Omental fat pad (tissue), 4 donors: Measurements from ENCODE around the gene RPL15. TPM values are rescaled to one million over a fixed set of nuclear protein-coding genes. Genes with fewer than 3 reads are reported as not detected.

Experiments
- ATAC-seq: fragments of 150-250 bp; one replicate; pipeline ENCODE4 v1.9.1; 2016; ENCODE audit warnings: mild to moderate bottlenecking, moderate library complexity; ENCODE audit not compliant: low FRiP score
- DNase-seq: peaks from one replicate; pipeline ENCODE4 v3.0.0-alpha.2; 2019; ENCODE audit warnings: low spot score
- total RNA-seq, 4 donors: library from RNA; depleted of rRNA; stranded (reverse); fragments of >200 nt; gene quantifications; one replicate each; pipeline ENCODE4 v1.1.0, GENCODE V29; 2016
- TF ChIP-seq, protein P1 (sequence below), 3 donors: fragments of 450-650 bp; IDR thresholded peaks; one replicate each; pipeline ENCODE4 v1.5.1; 2016 to 2017; ENCODE audit warnings: antibody characterized with exemption in 3 of 3, mild to moderate bottlenecking in 3 of 3, moderate library complexity in 2 of 3

Gene RPL15
- total RNA-seq, 4 donors from 2014 or later: 1,996 to 2,993 (median 2,303) TPM

DNA sequence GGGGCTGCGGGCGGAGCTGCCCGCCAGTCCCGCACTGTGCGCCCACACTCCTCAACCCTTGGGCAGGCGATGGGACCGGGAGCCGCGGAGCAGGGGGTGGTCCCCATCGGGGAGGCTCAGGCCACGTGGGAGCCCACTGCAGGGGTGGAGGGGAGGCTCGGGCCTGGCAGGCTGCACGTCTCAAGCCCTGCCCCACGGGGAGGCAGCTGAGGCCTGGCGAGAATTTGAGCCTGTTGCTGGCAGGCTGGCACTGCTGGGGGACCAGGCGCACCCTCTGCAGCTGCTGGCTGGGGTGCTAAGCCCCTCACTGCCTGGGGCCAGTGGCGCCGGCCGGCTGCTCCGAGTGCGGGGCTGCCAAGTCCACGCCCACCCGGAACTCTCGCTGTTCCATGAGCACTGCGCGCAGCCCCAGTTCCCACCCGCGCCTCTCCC is 34.4 kb upstream of the RPL15 start:
- ATAC-seq (no peak), DNase-seq (no peak)
- TF ChIP-seq, protein P1, sequence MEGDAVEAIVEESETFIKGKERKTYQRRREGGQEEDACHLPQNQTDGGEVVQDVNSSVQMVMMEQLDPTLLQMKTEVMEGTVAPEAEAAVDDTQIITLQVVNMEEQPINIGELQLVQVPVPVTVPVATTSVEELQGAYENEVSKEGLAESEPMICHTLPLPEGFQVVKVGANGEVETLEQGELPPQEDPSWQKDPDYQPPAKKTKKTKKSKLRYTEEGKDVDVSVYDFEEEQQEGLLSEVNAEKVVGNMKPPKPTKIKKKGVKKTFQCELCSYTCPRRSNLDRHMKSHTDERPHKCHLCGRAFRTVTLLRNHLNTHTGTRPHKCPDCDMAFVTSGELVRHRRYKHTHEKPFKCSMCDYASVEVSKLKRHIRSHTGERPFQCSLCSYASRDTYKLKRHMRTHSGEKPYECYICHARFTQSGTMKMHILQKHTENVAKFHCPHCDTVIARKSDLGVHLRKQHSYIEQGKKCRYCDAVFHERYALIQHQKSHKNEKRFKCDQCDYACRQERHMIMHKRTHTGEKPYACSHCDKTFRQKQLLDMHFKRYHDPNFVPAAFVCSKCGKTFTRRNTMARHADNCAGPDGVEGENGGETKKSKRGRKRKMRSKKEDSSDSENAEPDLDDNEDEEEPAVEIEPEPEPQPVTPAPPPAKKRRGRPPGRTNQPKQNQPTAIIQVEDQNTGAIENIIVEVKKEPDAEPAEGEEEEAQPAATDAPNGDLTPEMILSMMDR (IDR thresholded peaks at IDR 0.05): no peak

DNA sequence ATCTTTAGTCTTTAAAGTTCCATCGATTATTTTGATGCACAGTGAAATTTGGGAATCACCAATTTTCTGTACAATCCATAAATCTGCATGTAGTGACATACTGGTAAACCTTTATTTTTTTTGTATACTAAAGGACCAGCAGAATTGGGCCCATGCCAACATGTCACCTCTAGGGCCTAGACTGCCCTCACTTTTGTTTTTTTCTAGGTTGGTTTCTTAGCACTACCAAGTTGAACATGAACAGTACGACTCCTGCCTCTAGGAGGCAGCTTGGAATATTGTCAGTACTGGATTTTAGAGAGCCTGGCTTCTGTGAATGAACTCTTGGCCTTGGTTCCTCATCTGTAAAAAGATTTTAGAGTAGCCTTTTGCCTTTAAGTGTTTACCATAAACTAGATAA is 32.5 kb upstream of the RPL15 start:
- TF ChIP-seq, protein P1 (IDR thresholded peaks at IDR 0.05): no peak
- no peak for ATAC-seq
- DNase-seq: no peak

DNA sequence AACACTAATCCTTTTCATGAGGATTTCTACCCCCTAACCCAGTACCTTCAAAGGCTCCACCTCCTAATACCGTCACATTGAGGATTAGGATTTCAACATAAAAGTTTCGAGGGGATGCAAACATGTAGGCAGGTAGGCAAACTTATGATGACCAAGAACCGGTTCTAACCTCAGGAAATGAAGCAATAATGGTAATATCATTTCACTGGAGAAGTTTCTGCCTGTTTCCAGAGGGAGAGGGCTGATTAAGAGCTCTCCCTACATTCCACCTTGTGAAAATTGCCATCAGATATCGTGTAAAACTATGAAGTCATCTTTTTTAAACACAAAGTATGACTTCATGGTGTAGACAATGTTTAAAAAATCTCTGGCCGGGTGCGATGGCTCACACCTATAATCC is 31.7 kb upstream of the RPL15 start:
- TF ChIP-seq, protein P1 (IDR thresholded peaks at IDR 0.05): no peak
- no peak for DNase-seq
- no peak for ATAC-seq

DNA sequence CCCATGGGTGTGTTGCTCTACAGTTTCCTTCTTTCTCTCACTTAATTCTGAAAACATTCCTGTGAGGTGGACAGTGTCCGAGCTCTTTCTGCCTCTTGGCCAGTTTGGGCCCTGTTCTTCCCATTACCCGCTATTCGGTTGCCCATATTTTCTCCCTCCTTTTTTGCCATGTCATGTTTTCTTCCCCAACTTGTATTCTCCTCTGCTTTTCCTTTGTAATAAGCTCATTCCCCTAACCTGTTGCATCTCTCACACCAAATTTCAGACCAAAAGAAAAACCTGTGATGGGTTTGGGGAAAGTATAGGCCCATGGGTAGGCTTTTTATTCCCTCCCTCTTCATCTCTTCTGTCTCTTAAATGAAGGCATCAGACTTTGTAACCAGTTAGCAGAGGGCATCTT is 30.6 kb upstream of the RPL15 start:
- ATAC-seq (no peak), DNase-seq (no peak)
- TF ChIP-seq, protein P1 (IDR thresholded peaks at IDR 0.05): no peak

DNA sequence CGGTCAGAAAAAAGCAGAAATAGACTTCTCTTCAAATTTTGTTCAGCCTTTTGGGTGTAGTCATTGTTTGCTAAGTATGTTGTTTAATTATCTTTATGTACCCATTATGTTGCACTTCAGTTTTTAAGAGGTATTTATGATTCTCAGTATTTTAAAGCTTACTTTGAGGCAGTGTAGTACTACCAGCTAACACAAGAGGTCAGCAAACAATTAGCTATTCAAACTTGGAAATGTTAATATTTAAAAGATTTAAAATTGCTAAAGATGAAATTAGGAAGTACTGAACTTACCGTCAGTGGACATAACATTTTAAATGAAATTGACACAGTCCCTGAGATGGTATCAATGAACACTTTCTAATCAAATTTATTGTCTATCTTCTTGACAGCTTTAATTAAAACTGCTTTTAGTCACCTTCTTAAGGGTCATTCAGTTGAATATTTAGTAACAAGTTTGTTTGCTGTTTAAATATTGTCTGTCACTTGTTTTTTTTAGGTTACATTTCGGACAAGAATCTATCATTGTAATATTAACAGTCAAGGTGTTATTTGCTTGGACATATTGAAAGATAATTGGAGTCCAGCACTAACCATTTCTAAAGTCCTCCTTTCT is 28.2 kb upstream of the RPL15 start:
- DNase-seq (no peak), ATAC-seq (no peak)
- TF ChIP-seq, protein P1 (IDR thresholded peaks at IDR 0.05): peak in 1 of 3 donors; percentile 46

DNA sequence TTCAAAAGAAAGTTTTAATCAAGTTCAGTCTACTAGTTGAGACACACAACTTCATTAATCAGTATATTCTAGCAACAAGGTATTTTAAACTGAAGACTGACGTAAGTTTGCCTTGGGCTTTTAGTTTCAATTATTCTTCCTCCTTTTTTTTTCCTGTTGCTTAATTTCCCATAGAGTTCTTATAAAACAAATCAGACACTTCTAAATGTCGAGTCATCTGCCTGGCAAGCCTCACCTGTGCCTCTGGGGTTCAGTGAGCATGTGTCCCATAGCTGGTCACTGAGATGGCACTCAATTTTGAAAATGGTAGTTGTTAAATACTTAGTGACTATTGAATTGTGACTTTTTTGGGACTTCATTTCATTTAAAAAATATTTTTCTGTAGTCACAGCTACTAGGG is 27.5 kb upstream of the RPL15 start:
- TF ChIP-seq, protein P1 (IDR thresholded peaks at IDR 0.05): no peak
- DNase-seq (no peak), ATAC-seq (no peak)

DNA sequence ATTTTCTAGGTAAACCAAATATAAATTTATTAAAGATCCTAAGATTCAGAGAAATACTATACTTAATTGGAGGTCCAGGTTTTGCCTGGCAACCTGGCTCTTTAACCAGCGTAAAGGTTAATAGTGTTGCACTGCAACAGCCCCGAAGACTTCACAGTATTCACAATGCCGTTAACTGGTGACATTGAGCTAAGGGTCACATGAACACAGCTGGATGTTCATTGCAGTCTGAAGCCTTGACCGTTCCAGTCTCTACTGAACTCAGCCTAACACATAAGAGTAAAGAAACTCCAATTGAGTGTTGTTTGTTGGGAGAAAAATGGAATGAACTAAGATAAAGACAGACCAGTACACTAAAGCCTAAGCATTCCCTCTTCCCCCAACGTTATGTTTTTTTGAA is 27.0 kb upstream of the RPL15 start:
- TF ChIP-seq, protein P1 (IDR thresholded peaks at IDR 0.05): no peak
- DNase-seq (no peak), ATAC-seq (no peak)
